HG02943 (cell line): ENCODE measurements around the gene THTPA.

ENCODE experiments used
- ATAC-seq: cut with Tn5 transposase; IDR thresholded peaks from one replicate; pipeline ENCODE4 v1.9.1; 2021; ENCODE audit warnings: mild to moderate bottlenecking, low read depth, moderate library complexity; ENCODE audit not compliant: unreplicated experiment

The THTPA gene

GRCh38 chr14:23550131-23550811 lies 5.8 kb upstream of the THTPA start:
- no peak for ATAC-seq

- ATAC-seq: no peak
Measured at GRCh38 chr14:23550812-23551265, 5.2 kb upstream of the THTPA start.

GRCh38 chr14:23551266-23552028 lies 4.6 kb upstream of the THTPA start, which contains the start of gene ZFHX2:
TSS of gene ZFHX2 (minus strand) at chr14:23551765. CDS start at chr14:23535325, 16,440 bp downstream.
- ATAC-seq: no peak

DNA sequence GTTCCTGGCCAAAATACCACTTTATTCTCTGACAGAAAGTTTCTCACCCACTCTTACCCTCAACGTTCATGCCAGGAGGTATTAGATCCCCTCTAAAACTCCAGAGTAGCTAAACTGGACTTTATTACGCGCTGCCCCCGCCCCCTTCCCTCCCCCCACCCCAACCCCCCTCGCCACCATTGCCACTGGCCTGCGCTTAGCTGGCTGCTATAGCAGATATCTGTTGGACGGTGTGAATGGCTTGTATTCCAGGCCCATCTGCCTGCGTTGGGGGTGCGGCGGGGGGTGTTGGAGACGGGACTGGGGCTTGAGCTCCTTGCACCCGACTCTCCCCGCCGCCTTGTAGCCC lies 564 bp upstream of the THTPA start:
- ATAC-seq: no peak

DNA sequence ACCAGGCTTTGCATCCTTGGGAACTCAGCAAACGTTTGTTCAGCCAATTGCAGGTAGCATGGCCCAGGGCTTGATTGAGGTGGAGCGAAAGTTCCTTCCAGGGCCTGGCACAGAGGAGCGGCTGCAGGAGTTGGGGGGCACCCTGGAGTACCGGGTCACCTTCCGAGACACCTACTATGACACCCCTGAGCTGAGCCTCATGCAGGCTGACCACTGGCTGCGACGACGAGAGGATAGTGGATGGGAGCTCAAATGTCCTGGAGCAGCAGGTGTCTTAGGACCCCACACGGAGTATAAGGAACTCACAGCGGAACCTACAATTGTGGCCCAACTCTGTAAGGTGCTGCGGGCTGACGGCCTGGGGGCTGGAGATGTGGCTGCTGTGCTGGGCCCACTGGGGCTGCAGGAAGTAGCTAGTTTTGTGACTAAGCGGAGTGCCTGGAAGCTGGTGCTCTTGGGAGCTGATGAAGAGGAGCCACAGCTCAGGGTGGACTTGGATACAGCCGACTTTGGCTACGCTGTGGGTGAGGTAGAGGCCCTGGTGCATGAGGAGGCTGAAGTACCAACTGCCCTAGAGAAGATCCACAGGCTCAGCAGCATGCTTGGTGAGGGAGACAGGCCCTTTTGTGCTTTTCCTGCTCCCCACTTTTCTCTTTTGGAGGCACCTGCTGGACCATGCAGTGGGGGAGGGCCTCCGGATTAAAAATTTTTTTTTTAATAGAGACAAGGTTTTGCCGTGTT lies 799 bp downstream of the THTPA start:
- no peak for ATAC-seq

GRCh38 chr14:23557521-23557920 lies 1.4 kb downstream of the THTPA start:
- no peak for ATAC-seq

DNA sequence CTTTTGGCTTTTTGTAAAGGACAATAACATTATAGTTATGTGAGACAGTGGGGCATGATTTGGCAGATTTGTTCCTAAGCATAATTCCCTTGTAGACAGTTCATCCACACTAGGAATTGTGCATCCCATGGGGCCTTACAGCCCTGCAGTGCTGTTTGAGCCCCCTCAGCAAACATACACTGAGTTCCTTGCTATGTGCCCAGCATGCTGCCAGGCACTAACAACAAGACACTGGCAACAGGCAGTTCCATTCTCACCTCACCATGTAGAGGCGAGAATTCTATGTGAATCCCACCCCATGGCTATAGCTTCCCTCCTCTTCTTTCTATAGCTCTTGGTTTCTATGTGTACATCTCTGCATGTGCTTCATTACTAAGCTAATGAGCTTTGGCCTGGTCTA lies 1.9 kb downstream of the THTPA start:
- ATAC-seq: no peak

DNA sequence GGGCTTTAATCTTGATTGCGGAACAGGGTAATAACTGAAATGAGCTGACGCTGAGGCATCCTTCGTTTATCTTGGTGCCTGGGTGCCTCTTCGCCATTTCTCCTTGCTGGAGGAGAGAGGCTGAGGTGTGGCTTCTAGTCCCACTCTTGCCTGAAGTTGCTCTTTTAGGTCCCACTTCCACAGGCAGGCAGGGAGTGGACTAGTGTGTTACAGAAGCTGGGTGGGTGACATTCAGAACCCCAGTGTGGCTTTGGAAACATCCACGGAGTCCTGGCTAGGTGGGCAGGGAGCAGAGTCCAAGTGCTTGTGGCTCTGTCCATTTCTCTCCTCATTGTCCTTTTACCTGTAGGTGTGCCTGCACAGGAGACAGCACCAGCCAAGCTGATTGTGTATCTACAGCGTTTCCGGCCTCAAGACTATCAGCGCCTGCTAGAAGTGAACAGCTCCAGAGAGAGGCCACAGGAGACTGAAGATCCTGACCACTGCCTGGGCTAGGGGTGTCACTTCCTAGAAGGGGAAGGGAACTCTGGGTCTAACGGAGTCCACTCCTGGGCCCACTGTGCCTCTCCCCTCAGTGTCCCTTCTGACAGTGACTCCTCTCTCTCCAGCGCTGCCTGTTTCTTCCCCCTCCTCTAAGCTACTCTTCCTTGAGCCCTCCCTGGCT lies 2.4 kb downstream of the THTPA start:
- no peak for ATAC-seq

DNA sequence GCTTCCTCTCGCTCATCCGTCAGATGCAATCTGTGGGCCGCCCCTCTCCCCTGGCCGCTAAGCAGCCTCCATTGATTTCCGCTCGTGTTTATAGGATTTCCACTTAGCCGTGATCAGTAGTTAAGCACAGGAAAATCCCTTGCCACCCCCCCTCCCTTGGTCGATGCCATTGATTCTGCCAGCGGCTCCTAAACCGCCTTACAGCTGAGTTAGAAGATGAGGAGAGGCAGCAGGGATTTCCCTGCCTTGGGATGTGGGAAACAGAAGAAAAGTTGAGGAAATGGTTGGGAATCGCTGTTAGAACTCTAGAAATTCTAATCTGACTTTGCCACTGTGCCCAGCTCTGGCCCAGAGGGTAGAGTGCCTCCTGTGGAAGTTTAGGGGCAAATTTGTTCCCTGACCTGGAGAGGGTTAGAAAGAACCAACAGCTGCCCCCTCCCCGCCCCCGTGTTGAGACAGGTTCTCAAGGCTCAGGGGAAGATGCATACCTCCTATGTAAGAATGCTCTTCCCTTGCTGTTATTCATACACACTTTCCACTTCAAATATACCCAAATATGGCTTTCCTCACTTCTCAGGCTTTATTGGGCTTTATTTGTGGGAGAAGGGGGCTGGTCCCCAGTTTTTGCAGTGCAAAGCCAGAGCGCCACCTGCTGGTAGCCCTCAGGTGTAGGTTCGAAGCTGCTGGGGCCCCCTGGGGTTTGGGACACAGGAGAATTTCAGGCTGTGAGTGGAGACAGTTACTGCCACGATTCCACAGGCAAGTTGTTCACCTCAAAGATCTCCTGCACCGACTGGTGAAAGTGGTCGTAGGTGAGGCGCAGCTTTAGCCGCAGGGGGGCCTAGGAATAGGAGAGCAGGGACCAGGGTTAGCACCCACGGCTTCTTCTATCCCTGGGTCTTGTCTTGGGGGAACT lies 3.2 kb downstream of the THTPA start:
- no peak for ATAC-seq

- ATAC-seq: no peak
Measured at GRCh38 chr14:23559926-23560520, 4.0 kb downstream of the THTPA start.

DNA sequence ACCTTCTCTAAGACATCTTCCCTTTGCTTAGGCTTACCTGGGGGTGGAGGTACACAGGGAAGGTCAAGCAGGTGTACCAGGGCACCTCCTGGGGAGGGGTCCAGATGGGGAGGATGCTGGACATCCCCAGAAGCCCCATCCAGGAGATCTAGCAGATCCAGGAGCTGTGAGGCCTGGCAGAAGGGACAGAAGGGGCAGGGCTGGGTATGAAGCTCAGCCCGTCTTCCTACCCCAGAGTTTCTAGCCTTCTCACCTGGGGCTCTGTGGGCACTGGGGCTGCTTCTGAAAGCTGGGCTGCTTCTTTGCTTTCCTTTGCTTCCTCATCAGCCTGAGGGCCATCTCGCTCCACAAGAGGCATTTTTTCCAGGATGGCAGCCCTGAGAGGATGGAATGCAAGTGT lies 5.2 kb downstream of the THTPA start:
- no peak for ATAC-seq

- ATAC-seq: no peak
Measured at GRCh38 chr14:23561873-23562821, 6.1 kb downstream of the THTPA start.

GRCh38 chr14:23562822-23563472 lies 6.9 kb downstream of the THTPA start:
- no peak for ATAC-seq

- no peak for ATAC-seq
Measured at GRCh38 chr14:23563473-23564180, 7.6 kb downstream of the THTPA start.

DNA sequence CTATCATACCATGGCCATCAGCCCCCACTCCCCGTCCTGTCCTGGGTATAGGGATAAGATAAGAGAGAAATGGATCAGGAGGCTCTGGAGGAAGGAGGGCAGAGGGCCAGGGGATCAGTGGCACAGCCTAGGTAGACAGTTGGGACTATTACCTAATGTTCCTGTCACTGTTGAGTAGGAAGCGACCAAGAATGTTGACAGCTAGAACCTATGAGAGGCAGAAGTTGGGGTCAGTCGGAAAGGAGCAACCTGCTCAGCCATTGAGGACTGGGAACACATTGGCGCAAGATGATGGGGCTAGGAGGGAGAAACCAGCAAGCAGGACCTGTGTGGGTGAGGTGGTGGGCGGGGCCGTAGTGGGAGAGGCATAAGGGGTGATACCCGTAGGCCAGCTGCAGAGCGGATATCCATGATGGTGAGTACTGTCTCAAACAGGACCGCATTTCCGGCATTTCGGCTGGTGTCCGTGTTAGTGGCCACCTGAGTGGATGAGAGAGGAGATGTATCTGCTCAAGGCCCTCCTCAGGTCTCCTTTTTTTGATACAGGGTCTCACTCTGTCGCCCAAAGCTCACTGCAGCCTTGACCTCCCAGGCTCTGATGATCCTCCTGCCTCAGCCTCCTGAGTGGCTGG lies 8.2 kb downstream of the THTPA start:
- no peak for ATAC-seq

GRCh38 chr14:23564876-23565275 lies 8.8 kb downstream of the THTPA start:
- ATAC-seq: no peak

DNA sequence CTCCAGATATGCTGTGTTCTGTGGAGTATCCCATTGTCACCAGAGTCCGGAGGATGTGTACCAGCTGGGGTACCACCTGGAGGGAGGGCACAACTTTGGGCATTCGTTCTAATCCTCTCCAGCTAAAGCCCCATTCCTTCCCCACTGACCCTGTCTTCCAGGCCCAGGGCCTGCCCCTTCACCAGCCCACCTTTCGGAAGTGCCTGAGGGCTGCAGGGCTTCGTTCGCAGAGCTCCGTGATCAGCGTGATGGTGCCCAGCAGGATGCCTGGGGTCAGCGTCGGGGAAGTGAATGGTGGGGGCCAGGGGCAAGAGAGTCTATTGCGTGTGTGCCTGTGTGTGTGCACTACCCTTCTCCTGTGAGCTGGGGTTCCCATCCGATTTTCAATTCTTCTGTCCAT lies 9.6 kb downstream of the THTPA start:
- no peak for ATAC-seq
